ENCODE measurements around the gene ZDHHC11B. TPM values are rescaled to one million over a fixed set of nuclear protein-coding genes. Genes with fewer than 3 reads are reported as not detected.

ZDHHC11B gene
- total RNA-seq, 1 donor from 2014 or later = 0.09 TPM

- intact Hi-C loops (cut with micrococcal nuclease) = loop anchor here (10.0 kb wide), 1 partner anchor 54 kb away; the partner anchor contains the start of gene CEP72
- DNase-seq (no peak), ATAC-seq (ENCODE audit: low read depth) (no peak)
- Mint-ChIP-seq H3K36me3 (ENCODE audit: low read depth) (peaks cover 15% of the 10 kb centered on the region), H3K27ac (no peak overlapping the region), H3K4me3 (no peak overlapping the region), H3K4me1 (peaks cover 13% of the 10 kb centered on the region), H3K27me3 (peaks cover 6% of the 10 kb centered on the region), H3K9me3 (no peaks in the 10 kb centered on the region)
- CTCF ChIA-PET = interaction anchor here (1.4 to 3.3 kb wide), 2 partner anchors 234 to 236 kb away, joined by 3 to 20 read pairs; no protein-coding TSS in a partner anchor
- no peak for TF ChIP-seq CTCF (IDR thresholded peaks at IDR 0.05)
- POLR2A ChIA-PET = no interaction called here
Measured at GRCh38 chr5:668283-668995, 116.1 kb downstream of the ZDHHC11B start.

GRCh38 chr5:666816-667498, 117.6 kb downstream of the ZDHHC11B start:
- Mint-ChIP-seq H3K27me3 (no peaks in the 10 kb centered on the region), H3K9me3 (no peaks in the 10 kb centered on the region), H3K36me3 (ENCODE audit: low read depth) (peaks cover 18% of the 10 kb centered on the region), H3K4me3 (no peak overlapping the region), H3K4me1 (peaks cover under 1% of the 10 kb centered on the region), H3K27ac (no peak overlapping the region)
- ATAC-seq (ENCODE audit: low read depth) (no peak), DNase-seq (peak; percentile 9)
- TF ChIP-seq CTCF (IDR thresholded peaks at IDR 0.05) = no peak
- ChIA-PET CTCF (no interaction called here), POLR2A (no interaction called here)
- intact Hi-C loops (cut with micrococcal nuclease) = loop anchor here (10.0 kb wide), 1 partner anchor 52 kb away; the partner anchor contains the start of gene CEP72

- Mint-ChIP-seq H3K9me3 (no peaks in the 10 kb centered on the region), H3K36me3 (ENCODE audit: low read depth) (peaks cover 21% of the 10 kb centered on the region), H3K4me3 (no peak overlapping the region), H3K4me1 (no peaks in the 10 kb centered on the region), H3K27me3 (no peaks in the 10 kb centered on the region), H3K27ac (no peak overlapping the region)
- POLR2A ChIA-PET = no interaction called here
- ATAC-seq (ENCODE audit: low read depth) (no peak), DNase-seq (no peak)
- intact Hi-C loops (cut with micrococcal nuclease) = loop anchor here (10.0 kb wide), 1 partner anchor 51 kb away; the partner anchor contains the start of gene CEP72
- TF ChIP-seq CTCF (IDR thresholded peaks at IDR 0.05) = no peak
- CTCF ChIA-PET = no interaction called here
Measured at GRCh38 chr5:665956-666711, 118.4 kb downstream of the ZDHHC11B start.

GRCh38 chr5:665541-665955, 119.0 kb downstream of the ZDHHC11B start:
- no peaks in the 10 kb centered on the region for H3K4me1 Mint-ChIP-seq
- H3K4me3 Mint-ChIP-seq = no peak overlapping the region
- POLR2A ChIA-PET = no interaction called here
- H3K36me3 Mint-ChIP-seq (ENCODE audit: low read depth) = peaks cover 24% of the 10 kb centered on the region
- CTCF ChIA-PET = no interaction called here
- H3K27me3 Mint-ChIP-seq = no peaks in the 10 kb centered on the region
- no peak overlapping the region for H3K27ac Mint-ChIP-seq
- intact Hi-C loops (cut with micrococcal nuclease) = loop anchor here (10.0 kb wide), 1 partner anchor 51 kb away; the partner anchor contains the start of gene CEP72
- no peak for TF ChIP-seq CTCF (IDR thresholded peaks at IDR 0.05)
- no peaks in the 10 kb centered on the region for H3K9me3 Mint-ChIP-seq
- DNase-seq (no peak), ATAC-seq (ENCODE audit: low read depth) (no peak)

GRCh38 chr5:664994-665360, 119.6 kb downstream of the ZDHHC11B start:
- Mint-ChIP-seq H3K36me3 (ENCODE audit: low read depth) (peaks cover 29% of the 10 kb centered on the region), H3K27ac (no peak overlapping the region), H3K4me3 (no peak overlapping the region), H3K9me3 (no peaks in the 10 kb centered on the region), H3K4me1 (no peaks in the 10 kb centered on the region), H3K27me3 (no peaks in the 10 kb centered on the region)
- ATAC-seq (ENCODE audit: low read depth) (no peak), DNase-seq (no peak)
- no peak for TF ChIP-seq CTCF (IDR thresholded peaks at IDR 0.05)
- CTCF ChIA-PET = no interaction called here
- POLR2A ChIA-PET = no interaction called here
- intact Hi-C loops (cut with micrococcal nuclease) = loop anchor here (10.0 kb wide), 1 partner anchor 50 kb away; the partner anchor contains the start of gene CEP72
